GM21447 (cell line): ENCODE measurements around the gene NDRG3.
"Not testable (repeated sequence)": the region's sequence is repeated elsewhere in the genome, so short reads cannot be mapped to it uniquely, and the experiment has no call there.

ENCODE experiments used
- ATAC-seq: cut with Tn5 transposase; IDR thresholded peaks from one replicate; pipeline ENCODE4 v1.9.1; 2021; ENCODE audit not compliant: unreplicated experiment

The NDRG3 gene

GRCh38 chr20:36645998-36646397 lies 99.9 kb downstream of the NDRG3 start, which contains the start of gene SLA2:
Gene SLA2 (minus strand): TSS chr20:36646196. CDS start chr20:36641335, 4,861 bp downstream.
- no peak for ATAC-seq

DNA sequence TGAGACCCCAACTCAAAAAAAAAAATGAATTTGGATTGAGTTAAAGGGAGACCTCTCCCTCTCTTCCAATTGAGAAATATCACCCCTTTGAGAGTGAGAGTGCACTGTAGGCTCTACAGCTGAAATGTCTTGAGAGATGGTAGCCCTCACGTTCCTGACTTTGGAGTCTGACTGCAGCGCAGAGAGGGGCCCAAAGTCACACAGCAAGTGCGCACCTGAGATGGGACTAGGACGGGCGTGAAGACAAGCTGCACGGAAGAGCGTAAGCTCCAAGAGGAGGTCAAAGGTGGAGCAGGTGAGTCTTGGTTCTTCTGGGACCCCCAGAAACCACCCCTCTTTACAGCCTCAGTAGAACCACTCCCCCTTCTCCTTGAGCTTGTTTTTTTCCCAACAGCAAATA lies 100.5 kb downstream of the NDRG3 start:
- no peak for ATAC-seq

DNA sequence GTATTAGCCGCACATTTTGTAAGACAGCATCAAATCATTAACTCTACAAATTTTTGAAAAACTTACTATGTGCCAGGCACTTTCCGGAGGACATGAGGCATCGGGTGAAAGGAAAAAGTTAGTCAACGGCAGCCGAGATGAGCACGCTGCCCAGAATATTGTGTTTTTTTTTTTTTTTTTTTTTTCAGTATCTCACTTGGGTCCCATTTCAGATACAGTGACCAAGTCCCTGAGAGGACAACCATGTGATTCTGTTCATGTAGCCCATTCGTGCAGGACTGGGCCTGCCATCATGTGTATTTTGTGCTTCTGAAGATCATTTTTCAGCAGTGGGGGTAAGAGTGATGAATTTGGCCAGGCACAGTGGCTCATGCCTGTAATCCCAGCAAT lies 101.2 kb downstream of the NDRG3 start:
- no peak for ATAC-seq

DNA sequence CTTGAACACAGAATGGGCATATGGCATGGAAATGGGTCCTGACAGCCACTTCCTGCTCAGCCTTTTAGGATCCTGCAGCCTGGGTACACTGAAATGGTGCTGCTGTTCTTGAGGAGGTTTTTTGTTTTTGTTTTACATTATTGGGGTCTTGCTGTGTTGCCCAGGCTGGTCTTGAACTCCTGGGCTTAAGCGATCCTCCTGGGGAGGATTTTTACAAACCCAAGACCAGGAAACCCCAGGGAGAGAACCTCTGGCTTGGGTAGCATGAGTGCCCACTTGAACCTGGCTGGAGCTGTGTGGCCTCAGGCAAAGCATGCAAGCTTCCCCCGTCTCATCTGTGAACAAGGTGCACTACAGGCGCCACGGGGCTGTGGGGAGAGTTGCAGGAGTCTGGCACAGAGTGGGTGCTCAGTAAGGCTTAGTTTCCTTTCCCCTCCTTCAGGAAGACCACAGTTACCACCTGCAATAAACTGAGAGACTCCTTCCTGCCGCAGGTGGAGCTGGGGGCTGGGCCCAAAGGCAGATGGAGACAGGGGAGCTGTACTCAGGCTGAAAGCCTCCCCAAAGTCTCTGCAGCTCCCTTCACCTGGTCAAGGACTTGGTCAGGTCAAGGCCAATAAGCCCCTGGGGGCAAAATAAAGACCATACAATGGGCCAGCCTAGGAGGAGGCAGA lies 101.7 kb downstream of the NDRG3 start:
- no peak for ATAC-seq

DNA sequence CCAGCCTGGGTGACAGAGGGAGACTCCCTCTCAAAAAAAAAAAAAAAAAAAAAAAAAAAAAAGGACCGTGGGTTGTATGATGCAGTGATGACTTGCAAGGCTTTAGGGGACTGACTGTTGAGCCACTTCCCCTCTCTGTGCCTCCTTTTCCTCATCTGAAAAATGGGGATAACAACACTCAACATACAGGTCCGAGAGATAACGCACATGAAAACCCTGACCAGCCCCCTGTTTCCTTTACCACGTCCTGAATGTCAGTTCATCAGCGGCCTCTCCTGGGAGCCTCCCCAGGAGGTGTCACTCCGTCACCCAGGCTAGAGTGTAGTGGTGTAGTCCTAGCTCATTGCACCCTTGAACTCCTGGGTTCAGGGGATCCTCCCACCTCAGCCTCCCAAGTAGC lies 103.8 kb downstream of the NDRG3 start:
- ATAC-seq = no peak

DNA sequence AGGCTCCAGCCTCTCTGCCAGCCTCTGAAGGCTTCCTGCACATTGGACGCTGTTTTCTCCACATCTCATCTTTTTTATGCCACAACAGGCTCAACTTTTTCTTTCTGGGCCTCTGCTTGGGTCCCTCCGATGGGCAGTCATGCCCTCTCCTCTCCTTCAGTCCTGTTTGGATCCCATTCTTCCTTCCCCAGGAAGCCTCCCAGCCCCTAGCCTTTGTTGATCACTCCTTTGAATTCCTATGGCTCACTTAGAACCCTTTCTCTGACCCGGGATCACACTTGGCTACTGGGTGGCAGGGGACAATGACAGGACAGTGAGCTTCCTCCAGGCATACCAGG lies 104.4 kb downstream of the NDRG3 start:
- no peak for ATAC-seq

DNA sequence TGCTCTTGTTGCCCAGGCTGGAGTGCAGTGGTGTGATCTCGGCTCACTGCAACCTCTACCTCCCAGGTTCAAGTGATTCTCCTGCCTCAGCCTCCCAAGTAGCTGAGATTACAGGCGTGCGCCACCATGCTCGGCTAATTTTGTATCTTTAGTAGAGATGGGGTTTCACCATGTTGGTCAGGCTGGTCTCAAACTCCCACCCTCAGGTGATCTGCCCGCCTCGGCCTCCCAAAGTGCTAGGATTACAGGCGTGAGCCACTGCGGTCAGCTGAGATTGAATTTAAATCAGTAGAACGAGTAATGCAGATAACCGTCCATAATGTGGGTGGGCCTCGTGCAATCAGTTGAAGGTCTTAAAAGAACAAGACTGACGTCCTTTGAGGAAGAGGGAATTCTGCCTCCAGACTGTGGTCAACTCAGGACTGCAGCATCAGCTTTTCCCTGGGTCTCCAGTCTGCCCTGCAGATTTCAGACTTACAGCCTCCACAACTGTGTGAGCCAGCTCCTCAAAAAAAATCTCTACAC lies 107.0 kb downstream of the NDRG3 start:
- ATAC-seq = not testable (repeated sequence)

GRCh38 chr20:36634342-36634741 lies 111.5 kb downstream of the NDRG3 start:
- ATAC-seq = no peak

DNA sequence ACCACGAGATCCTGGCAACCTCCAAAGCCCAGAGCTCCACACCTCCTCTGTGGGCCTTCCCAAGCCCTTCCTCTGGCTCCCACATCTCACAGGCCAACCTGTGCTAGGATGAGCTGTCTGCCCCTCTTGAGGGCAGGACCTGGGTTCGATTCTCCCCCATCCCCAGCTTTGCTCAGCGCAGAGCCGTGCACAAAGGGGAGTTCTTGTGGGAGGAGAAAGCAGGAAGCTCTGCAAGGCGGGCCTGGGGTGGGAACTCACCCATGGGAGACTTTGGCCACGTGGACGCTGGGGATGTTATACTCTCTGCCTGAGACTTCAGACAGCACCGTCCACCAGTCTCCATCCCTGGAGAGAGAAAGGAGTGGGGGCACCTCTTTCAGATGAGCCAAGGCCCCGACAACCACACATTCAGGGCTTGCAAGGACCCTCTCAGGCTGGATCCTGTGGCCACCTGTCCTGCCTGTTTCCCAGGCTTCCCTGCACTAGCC lies 112.6 kb downstream of the NDRG3 start:
- no peak for ATAC-seq

DNA sequence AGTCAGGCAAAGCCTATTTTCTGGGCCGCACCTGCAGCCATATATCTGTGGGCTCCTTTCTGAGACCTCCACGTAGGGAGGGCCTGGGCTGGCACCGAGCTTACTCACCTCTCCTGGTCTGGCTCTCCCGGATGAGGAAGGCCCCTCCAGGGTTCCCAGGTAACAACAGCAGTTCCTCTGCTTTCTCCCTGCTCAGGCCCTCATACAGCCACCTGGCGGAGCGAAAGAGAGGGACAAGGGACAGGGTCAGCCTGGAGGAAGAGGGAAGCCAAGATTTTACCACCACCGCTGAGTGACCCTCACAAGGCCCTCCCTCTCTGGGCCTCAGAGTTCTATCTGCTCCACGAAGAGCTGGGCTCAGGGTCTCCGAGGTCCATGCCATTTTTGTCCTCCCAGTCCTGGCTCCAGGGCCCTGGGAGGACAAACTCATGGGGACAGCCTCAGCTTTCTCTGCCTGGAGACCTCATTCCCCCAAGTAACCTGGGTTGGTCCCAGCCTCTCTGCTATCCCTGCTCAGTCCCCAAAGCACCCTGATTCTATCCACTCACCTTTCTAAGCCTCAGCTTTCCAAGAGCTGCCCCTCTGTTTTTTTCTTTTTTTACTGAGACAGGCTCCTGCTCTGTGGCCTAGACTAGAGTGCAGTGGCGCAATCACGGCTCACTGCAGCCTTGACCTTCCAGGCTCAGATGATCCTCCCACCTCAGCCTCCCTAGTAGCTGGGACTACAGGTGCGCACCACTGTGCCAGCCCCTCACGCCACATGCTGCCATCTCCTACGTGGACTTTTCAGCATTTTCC lies 113.2 kb downstream of the NDRG3 start:
- no peak for ATAC-seq

GRCh38 chr20:36632147-36632486 lies 113.8 kb downstream of the NDRG3 start:
- no peak for ATAC-seq

- no peak for ATAC-seq
These were observed 114.2 kb downstream of the NDRG3 start for GRCh38 chr20:36631646-36632045.

GRCh38 chr20:36629719-36630681 lies 115.9 kb downstream of the NDRG3 start:
- ATAC-seq = no peak

DNA sequence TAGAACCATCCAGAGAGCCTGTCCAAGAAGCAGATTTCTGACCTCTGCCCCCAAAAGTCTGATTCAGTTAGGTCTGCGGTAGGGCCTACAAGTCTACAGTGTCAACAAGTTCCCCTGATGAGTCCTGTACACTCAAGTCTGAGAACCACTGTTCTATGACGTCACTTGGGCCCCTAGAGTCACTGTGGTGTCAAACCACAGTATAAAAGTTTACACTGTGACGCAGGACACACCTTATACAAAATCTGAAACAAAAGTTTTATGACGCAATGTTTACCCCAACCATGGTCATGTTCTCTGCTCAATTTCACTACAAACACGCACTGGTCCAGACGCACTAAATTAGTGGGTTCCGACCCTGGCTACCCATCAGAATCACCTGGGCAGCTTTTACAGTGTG lies 117.8 kb downstream of the NDRG3 start:
- no peak for ATAC-seq

DNA sequence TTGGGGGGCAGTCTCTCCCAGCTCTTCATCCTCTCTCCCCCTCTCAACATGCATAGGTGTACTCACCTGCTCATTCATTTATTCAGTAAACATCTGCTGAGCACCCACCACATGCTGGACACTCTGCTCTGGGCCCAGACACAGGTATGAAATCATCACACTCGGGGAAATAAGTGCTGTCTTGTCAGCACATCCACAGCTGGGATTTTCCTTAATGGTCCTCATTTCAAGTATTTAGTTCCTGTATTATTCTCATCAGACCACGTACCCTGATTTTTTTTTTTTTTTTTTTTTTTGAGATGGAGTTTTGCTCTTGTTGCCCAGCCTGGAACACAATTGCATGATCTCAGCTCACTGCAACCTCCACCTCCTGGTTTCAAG lies 121.0 kb downstream of the NDRG3 start:
- no peak for ATAC-seq

DNA sequence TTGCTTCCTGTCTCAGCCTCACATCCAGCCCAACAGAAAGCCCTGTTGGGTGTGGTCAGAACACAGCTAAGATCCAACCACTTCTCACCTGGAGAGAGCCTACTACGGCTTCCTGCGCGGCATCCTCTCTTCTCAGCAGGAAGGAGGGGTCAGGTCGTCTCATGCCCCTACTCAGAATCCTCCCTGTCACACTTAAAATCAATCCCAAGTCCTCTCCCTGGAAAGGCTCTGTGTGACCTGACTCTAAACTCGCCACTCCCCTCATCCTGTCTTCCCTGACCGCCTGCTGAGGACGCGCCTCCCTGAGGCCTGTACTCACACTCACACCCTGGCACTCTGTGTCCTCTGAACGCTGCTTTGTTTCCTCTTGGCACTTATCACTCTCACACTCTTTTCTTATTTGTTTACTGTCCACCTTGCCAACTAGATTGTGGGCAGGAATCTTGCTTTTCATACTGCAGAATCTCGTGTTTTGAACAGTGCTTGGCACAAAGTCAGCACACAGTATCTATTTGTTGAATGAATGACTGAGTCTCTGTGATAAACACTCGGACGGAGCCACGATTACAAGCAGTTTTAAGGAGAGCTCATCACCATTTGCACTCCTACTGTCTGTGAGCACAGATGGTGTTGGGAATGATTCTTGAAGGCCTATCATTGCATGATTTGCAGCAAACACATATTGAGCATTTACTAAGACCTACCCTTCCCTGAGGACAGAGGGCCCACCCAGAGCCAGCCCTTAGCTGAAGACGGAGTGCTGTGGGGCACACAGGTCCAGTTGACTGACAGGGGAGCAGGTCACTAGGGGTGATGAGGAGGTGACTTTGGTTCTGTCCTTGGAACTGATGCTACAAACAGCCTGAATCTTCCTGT lies 121.6 kb downstream of the NDRG3 start:
- no peak for ATAC-seq

DNA sequence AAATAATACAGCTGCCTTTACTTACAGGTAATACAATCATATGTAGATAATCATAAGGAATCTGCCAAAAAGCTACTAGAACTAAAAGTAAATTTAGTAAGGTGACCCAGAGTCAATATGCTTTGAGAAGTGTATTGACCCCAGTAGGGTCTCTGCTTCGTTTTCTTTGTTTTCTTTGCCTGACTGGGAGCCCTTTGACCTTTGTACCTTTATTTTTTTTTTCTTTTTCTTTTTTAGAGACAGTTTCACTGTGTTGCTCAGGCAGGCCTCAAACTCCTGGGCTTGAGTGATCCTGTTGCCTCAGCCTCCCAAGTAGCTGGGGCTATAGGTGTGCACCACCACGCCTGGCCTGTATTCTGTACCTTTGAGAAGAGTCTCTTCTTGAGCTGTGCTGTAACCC lies 122.4 kb downstream of the NDRG3 start:
- no peak for ATAC-seq

DNA sequence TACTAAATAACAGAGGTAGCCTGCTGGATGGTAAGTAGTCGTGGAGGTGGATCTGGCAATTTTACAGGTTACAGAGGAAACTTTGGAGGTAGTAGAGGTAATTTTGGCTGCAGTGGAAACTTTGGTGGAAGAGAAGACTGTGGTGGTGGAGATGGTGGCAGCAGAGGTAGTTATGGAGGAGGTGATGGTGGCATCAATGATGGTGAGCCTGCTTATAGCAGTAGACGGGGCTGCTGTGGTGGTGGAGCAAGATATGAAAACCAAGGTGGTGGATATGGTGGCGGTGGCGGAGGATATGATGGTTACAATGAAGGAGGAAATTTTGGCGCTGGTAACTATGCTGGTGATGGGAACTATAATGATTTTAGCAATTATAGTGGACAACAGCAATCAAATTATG lies 125.0 kb downstream of the NDRG3 start:
- no peak for ATAC-seq

DNA sequence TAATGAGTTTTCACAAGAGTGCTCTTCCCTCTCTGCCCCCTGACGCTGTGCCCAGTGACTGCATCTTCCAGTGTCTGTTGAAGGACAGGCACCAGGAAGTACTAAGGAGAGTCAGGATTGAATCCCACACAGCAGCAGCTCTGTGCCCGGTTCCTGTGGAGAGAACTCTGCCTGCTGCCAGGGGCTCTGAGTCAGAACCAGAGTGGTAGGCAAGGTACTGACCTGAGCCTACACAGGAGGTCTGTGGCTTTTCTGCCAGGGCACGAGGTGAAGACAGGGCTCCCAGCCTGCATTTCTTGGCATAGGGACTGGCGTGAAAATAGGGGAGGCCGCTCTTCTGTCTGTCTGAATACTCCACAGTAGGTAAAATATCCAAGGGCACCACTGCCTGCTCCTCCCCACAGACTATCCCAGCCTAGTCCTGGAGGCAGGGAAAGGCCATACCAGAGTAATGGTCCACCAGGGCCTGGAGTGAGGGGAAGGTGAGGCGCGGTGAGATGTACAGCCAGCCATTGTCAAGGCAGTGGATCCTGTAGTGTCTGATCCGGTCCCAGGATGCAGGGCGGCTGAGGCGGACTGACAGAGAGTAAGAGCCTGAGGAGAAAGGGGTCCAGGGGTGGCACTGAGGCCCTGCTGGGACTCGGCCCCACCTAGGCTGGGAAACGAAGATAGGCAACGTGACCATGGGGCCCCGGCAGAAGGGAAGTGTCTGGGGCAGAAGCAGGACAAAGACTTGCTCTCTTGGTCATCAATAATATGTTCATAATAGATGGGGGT lies 130.9 kb downstream of the NDRG3 start:
- no peak for ATAC-seq

- no peak for ATAC-seq
These were observed 131.9 kb downstream of the NDRG3 start for GRCh38 chr20:36613974-36614373.
